GM21526 (cell line): Measurements from ENCODE around the gene PPIP5K2.
"Not testable (repeated sequence)": the region's sequence is repeated elsewhere in the genome, so short reads cannot be mapped to it uniquely, and the experiment has no call there.

Experiments used
- ATAC-seq: cut with Tn5 transposase; IDR thresholded peaks from one replicate; pipeline ENCODE4 v1.9.1; 2021; ENCODE audit warnings: moderate library complexity; ENCODE audit not compliant: unreplicated experiment, low FRiP score

Gene PPIP5K2

GRCh38 chr5:103120607-103121200 is 603 bp downstream of the PPIP5K2 start:
- ATAC-seq: no peak

- no peak for ATAC-seq
Observed at GRCh38 chr5:103122242-103122641, 2.1 kb downstream of the PPIP5K2 start.

GRCh38 chr5:103126557-103126956 is 6.5 kb downstream of the PPIP5K2 start:
- ATAC-seq: no peak

- ATAC-seq: no peak
Observed at GRCh38 chr5:103127292-103127817, 7.3 kb downstream of the PPIP5K2 start.

DNA sequence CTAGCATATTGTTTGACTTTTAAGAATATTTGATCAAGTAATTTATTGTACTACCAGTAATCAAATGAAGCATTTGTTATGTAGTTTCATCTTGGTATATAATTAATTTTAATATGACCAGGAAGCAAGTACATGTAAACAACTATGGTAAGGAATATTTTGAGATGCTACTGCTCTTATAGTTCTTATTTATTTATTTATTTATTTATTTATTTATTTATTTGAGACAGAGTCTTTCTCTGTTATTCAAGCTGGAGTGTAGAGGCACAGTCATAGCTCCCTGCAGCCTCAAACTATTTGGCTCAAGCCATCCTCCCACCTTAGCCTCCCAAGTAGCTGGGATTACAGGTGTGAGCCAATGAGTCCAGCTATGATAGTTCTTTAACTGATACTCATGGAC is 8.1 kb downstream of the PPIP5K2 start:
- no peak for ATAC-seq

GRCh38 chr5:103132684-103133083 is 12.6 kb downstream of the PPIP5K2 start:
- ATAC-seq: no peak

GRCh38 chr5:103133231-103133630 is 13.1 kb downstream of the PPIP5K2 start:
- no peak for ATAC-seq

GRCh38 chr5:103135461-103135860 is 15.4 kb downstream of the PPIP5K2 start:
- no peak for ATAC-seq

DNA sequence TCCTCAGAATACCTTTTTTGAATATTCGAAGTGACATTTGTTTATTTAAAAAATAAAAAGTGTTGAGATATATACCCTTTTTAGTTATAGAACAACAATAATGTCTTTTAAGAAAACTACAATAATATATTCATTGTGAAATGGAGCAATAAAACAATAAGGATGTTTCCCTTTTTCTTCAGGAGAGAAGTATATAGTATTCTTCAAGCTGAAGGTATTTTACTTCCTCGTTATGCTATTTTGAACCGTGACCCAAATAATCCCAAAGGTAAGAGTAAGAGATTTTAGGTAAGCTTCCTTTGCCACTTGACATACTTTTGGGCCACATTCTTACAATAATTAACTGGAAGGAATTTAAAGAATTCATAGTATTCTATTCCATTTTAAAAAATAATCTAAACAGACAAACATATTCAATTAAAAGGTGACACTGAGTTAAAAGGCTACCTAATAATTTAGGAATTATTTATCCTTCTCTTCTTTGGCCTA is 18.1 kb downstream of the PPIP5K2 start:
- ATAC-seq: no peak

DNA sequence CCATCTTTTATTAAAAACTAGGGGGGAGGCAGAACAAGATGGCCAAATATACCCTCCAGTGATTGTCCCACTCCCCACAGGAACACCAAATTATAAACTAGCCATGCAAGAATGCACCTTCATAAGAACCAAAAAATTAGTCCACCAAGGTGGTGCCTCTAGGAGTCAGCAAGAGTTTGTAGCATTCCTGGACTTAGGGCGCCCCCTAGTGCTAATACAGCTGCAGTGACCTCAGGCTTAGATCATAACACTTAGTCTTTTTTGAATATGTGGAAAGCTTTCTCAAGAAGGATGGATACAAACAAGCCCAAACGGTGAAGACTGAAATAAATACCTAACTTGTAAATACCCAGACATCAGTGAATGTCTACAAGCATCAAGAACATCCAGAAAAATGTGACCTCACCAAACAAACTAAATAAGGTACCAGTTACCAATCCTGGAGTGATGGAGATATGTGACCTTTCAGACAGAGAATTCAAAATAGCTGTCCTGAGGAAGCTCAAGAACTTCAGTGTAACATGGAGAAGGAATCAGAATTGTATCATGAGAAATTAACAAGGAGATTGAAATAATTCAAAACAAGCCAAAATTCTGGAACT is 19.3 kb downstream of the PPIP5K2 start:
- ATAC-seq: peak; percentile 95

- ATAC-seq: not testable (repeated sequence)
Observed at GRCh38 chr5:103142132-103142531, 22.0 kb downstream of the PPIP5K2 start.

DNA sequence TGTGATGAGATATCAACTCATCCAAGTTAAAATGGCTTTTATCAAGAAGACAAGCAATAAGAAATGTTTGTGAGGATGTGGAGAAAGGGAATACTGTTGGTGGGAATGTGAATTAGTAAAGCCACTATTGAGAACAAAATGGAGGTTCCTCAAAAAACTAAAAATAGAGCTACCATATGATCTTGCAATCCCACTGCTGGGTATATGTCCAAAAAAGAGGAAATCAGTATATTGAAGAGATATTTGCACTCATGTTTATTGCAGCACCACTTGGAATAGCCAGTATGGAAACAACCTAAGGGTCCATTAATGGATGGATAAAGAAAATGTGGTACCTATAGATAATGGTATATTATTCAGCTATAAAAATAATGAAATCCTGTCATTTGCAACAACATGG is 25.1 kb downstream of the PPIP5K2 start:
- ATAC-seq: no peak

DNA sequence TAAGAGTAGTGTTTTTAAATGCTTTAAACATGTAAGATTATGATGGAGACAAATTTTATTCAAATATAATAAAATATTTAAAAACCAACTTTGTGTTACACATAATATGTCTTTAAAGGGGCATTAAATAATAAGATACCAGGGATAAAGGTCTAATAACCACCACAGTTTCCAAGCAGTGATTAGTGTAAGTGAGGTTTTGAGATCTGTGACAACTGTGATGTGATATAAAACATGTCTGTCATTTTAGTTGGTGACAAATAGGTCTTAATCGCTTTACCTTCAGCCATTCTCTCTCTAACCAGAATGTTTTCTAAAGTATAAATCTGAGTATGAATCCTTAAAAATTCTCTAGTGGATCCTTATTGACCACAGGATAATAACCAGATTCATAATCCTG is 28.1 kb downstream of the PPIP5K2 start:
- ATAC-seq: no peak

GRCh38 chr5:103151156-103151555 is 31.1 kb downstream of the PPIP5K2 start:
- no peak for ATAC-seq

DNA sequence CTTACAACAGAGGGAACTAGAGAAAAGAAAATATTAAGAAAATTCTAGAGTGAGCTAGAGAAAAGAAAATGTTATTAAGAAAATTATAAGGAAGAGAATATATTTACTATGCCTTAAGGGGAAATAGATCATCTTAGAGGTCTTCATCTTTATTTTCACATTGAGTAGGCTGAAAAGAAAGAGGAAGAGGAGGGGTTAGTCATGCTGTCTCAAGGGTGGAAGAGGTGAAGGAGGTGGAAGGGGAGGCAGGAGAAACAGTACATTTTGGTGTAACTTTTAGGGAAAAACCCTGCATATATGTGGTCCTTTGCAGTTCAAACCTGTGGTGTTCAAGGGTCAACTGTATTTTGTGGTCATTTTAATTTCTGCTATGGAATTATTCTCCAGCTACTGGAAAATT is 46.6 kb downstream of the PPIP5K2 start:
- ATAC-seq: no peak

DNA sequence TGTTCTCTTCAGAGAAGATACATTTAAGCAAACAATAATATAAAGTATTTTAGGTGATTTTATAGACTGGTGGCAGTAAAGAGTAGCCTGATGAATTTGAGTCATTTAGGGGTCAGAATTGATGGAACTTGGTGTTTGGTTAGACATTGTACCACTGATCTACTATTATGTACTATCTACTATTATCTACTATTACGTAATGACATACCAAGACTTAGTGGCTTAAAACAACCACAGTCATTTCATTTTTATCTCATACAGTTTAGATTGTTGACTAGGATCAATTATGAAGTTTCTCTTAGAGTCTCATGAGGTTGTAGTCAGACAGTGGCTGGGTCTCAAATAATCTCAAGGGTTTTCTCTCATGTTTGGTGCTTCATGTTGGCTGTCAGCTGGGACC is 54.0 kb downstream of the PPIP5K2 start:
- no peak for ATAC-seq

DNA sequence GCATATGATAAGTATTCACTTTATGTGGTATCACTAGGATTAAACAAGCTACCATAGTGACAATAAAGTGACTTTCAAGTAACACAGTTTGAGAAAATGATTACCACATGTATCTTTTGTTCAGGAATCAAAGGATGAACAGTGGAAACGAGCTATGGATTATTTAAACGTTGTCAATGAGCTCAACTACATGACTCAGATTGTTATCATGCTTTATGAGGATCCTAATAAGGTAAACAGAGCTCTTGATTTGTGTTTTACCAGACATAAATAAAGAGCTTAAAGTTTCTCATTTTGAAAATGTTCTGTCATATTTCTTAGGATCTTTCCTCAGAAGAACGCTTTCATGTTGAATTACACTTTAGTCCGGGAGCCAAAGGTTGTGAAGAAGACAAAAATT is 57.4 kb downstream of the PPIP5K2 start:
- no peak for ATAC-seq

GRCh38 chr5:103178167-103178566 is 58.1 kb downstream of the PPIP5K2 start:
- no peak for ATAC-seq

- no peak for ATAC-seq
Observed at GRCh38 chr5:103186152-103186551, 66.1 kb downstream of the PPIP5K2 start.

- ATAC-seq: no peak
Observed at GRCh38 chr5:103188436-103188835, 68.3 kb downstream of the PPIP5K2 start.

DNA sequence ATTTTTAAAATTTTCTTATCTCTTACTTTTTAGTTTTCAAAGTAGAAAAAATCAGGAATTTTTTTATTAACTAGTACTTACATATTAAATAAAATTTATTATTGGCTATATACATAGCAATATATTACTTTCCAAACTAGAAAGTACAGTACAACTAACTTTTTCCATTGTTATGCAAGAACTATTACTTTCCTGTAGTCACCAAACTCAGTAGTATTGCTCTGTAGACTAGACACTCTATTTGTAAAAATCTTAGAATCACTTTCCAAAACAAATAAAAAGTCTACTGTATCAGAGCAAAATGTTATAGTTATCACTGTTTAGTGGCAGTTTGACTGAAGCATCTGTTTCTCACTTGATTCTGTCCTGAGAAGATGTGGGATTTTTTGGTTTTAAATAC is 83.1 kb downstream of the PPIP5K2 start:
- ATAC-seq: no peak

GRCh38 chr5:103204990-103205389 is 84.9 kb downstream of the PPIP5K2 start:
- not testable (repeated sequence) for ATAC-seq
